SK-N-MC (cell line): ENCODE data around the gene FAM120A.

Experiments
- DNase-seq: peaks from one replicate; pipeline ENCODE4 v3.0.0-alpha.2; 2011; ENCODE audit warnings: low read depth, low spot score
- H3K27ac ChIP-seq: fragments of 200-600 bp; sonication (generic); 2 replicates; pipeline ENCODE4 v1.5.1; 2016; ENCODE audit warnings: mixed run types
- H3K36me3 ChIP-seq: fragments of 200-600 bp; sonication (generic); 2 replicates; pipeline ENCODE4 v1.6.1; 2017; ENCODE audit warnings: antibody characterized with exemption, low read length, mixed read lengths; ENCODE audit not compliant: insufficient read depth
- H3K4me3 ChIP-seq: fragments of 200-600 bp; sonication (generic); 2 replicates; pipeline ENCODE4 v1.5.1; 2016
- H3K9ac ChIP-seq: fragments of 200-600 bp; sonication (generic); 2 replicates; pipeline ENCODE4 v1.8.0; 2017; ENCODE audit warnings: mixed run types, mixed read lengths; ENCODE audit not compliant: insufficient read length
- H3K9me3 ChIP-seq: fragments of 200-600 bp; sonication (generic); 2 replicates; pipeline ENCODE4 v1.6.1; 2017; ENCODE audit warnings: low read depth, mild to moderate bottlenecking, antibody characterized with exemption, low read length, moderate library complexity, mixed read lengths
- EZH2 ChIP-seq: fragments of 200-600 bp; sonication (generic); IDR thresholded peaks from one replicate; pipeline ENCODE4 v1.6.1; 2017; ENCODE audit warnings: antibody characterized with exemption
- FOXP2 ChIP-seq: optimal IDR thresholded peaks from 2 replicates; pipeline ENCODE3; 2011; ENCODE audit warnings: mild to moderate bottlenecking, moderate library complexity; ENCODE audit not compliant: insufficient read depth; ENCODE audit errors: extremely low read length, control extremely low read depth
- POLR2AphosphoS5 ChIP-seq: IDR thresholded peaks from 2 replicates; pipeline ENCODE4 v1.6.1; 2012; ENCODE audit warnings: mild to moderate bottlenecking, low read depth, low read length, borderline replicate concordance

Gene FAM120A

GRCh38 chr9:93450945-93451815 is at the start of gene FAM120A:
FAM120A (plus strand) TSS chr9:93451685; CDS start chr9:93451916, 231 bp downstream.
- Histone ChIP-seq H3K9me3 (no peaks in the 10 kb centered on the region), H3K4me3 (peak within 1 kb of the TSS; percentile 89), H3K36me3 (peaks cover 37% of the 10 kb centered on the region), H3K9ac (peak within 1 kb of the TSS; percentile 94), H3K27ac (peak within 1 kb of the TSS; percentile 77)
- TF ChIP-seq FOXP2: no peak
- no peak for TF ChIP-seq EZH2
- TF ChIP-seq POLR2AphosphoS5: peak; percentile 65; the same call in 1 of the 2 replicates
- DNase-seq: no peak

GRCh38 chr9:93406371-93406770 is 45.1 kb upstream of the FAM120A start:
- no peak overlapping the region for H3K9ac ChIP-seq
- H3K4me3 ChIP-seq: no peak overlapping the region
- no peaks in the 10 kb centered on the region for H3K9me3 ChIP-seq
- TF ChIP-seq FOXP2 (no peak), POLR2AphosphoS5 (no peak), EZH2 (no peak)
- H3K36me3 ChIP-seq: no peaks in the 10 kb centered on the region
- DNase-seq: no peak
- no peak overlapping the region for H3K27ac ChIP-seq

- no peak overlapping the region for H3K4me3 ChIP-seq
- no peak overlapping the region for H3K9ac ChIP-seq
- TF ChIP-seq EZH2 (no peak), POLR2AphosphoS5 (no peak), FOXP2 (no peak)
- H3K27ac ChIP-seq: no peak overlapping the region
- H3K9me3 ChIP-seq: no peaks in the 10 kb centered on the region; the same call in 1 of the 2 replicates
- no peaks in the 10 kb centered on the region for H3K36me3 ChIP-seq
- DNase-seq: no peak
Measured at GRCh38 chr9:93413530-93413929, 38.0 kb upstream of the FAM120A start.

DNA sequence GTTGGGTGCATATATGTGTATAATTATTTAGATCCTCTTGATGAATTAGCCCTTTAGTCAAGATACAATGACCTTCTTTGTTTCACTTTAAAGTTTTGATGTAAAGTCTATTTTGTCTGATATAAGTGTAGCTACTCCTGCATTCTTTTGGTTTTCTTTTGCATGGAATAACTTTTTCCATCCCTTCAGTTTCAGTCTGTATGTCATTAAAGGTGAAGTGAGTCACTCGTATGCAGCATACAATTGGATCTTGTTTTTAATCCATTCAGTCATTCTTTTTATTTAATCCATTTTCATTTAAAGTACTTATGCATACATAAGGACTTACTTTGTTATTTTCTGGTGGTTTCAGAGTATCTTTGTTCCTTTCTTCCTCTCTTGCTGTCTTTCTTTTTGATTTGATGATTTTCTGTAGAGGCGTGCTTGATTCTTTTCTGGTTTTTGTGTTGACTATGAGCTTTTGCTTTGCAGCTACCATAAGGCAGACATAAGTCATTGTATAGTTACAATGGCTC is 36.3 kb upstream of the FAM120A start:
- Histone ChIP-seq H3K4me3 (no peak overlapping the region), H3K9me3 (no peaks in the 10 kb centered on the region; the same call in 1 of the 2 replicates), H3K27ac (no peak overlapping the region), H3K36me3 (no peaks in the 10 kb centered on the region), H3K9ac (no peak overlapping the region)
- no peak for DNase-seq
- no peak for TF ChIP-seq FOXP2
- no peak for TF ChIP-seq POLR2AphosphoS5
- no peak for TF ChIP-seq EZH2

- Histone ChIP-seq H3K9me3 (no peaks in the 10 kb centered on the region; the same call in 1 of the 2 replicates), H3K4me3 (no peak overlapping the region), H3K36me3 (no peaks in the 10 kb centered on the region), H3K27ac (no peak overlapping the region), H3K9ac (no peak overlapping the region)
- DNase-seq: no peak
- TF ChIP-seq FOXP2 (no peak), EZH2 (no peak), POLR2AphosphoS5 (no peak)
Measured at GRCh38 chr9:93416530-93417235, 34.8 kb upstream of the FAM120A start.

- Histone ChIP-seq H3K36me3 (no peaks in the 10 kb centered on the region), H3K27ac (no peak overlapping the region), H3K9me3 (no peaks in the 10 kb centered on the region), H3K9ac (no peak overlapping the region), H3K4me3 (no peak overlapping the region)
- no peak for TF ChIP-seq FOXP2
- TF ChIP-seq POLR2AphosphoS5: no peak
- no peak for TF ChIP-seq EZH2
- no peak for DNase-seq
Measured at GRCh38 chr9:93417538-93417937, 33.9 kb upstream of the FAM120A start.

- no peak for DNase-seq
- Histone ChIP-seq H3K4me3 (no peak overlapping the region), H3K9me3 (no peaks in the 10 kb centered on the region), H3K9ac (no peak overlapping the region), H3K27ac (no peak overlapping the region), H3K36me3 (no peaks in the 10 kb centered on the region)
- TF ChIP-seq EZH2: no peak
- no peak for TF ChIP-seq POLR2AphosphoS5
- no peak for TF ChIP-seq FOXP2
Measured at GRCh38 chr9:93419023-93419422, 32.5 kb upstream of the FAM120A start.
